IPS DF 19.7 (cell line): ENCODE measurements around the gene ZNF860.
"Not testable (repeated sequence)": the region's sequence is repeated elsewhere in the genome, so short reads cannot be mapped to it uniquely, and the experiment has no call there.

Experiments used
- DNase-seq: peaks from one replicate; pipeline ENCODE4 v3.0.0-alpha.2; 2013; ENCODE audit warnings: low read depth, low spot score

The ZNF860 gene

GRCh38 chr3:31996195-31996594, 14.6 kb downstream of the ZNF860 start:
- no peak for DNase-seq

DNA sequence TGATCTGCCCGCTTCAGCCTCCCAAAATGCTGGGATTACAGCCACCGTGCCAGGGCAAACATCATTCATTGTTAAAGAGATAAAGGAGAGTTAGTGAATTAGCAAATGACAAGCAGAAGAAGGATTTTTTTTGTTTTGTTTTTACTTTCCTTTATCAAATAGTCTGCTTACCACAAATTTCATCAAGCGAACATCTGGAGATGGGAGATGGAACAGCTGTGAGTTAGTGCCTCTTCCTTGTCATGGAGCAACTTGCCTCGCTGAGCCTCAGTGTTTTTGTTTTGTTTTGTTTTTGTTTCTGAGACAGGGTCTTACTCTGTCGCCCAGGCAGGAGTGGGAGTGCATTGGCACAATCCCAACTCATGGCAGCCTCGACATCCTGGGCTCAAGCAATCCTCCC, 15.9 kb downstream of the ZNF860 start:
- DNase-seq = no peak

DNA sequence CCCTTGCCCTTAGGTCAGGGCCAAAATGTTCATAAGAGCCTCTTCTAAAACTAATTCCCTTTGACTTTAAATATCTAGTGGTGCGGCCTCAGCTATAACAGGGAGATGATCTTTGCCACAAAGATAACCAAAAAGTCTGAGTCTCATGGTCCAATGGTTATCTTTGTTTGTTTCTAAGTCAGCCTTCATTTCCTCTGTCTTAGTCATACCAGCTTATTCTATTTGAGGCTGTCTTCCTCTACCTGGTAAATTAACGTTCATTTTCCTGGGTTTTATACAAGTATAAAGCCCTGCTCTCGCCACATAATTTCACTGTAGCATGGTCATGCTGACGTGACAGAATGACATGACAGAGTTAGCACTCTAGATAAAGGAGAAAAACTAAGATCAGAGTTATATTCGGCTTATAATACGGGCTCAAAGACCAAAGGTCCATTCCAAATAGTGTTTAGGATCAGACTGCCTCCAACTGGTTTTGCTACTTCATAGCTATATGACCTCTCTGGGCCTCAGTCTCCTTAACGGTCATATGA, 18.4 kb downstream of the ZNF860 start:
- DNase-seq = no peak

GRCh38 chr3:32000877-32001276, 19.3 kb downstream of the ZNF860 start:
- no peak for DNase-seq

GRCh38 chr3:32002561-32003368, 21.2 kb downstream of the ZNF860 start:
- no peak for DNase-seq

- DNase-seq = no peak
Observed at GRCh38 chr3:32003380-32003779, 21.8 kb downstream of the ZNF860 start.

- DNase-seq = no peak
Observed at GRCh38 chr3:32004113-32004765, 22.7 kb downstream of the ZNF860 start.

GRCh38 chr3:32009101-32009500, 27.6 kb downstream of the ZNF860 start:
- no peak for DNase-seq

DNA sequence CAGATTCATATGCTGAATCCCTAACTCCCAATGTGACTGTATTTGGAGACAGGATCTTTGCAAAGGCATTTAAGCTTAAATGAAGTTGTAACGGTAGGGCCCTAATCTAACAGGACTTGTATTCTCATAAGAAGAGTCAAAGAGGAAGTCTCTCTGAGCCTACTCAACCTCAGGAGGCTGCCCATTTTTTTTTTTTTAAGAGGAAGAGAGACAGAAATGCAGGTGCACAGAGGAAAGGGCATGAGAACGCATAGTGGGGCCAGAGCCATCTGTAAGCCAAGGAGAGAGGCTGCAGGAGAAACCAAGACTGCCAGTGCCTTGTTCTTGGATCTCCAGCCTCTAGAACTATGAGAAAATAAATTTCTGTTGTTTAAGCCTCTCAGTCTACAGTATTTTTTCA, 28.4 kb downstream of the ZNF860 start:
- no peak for DNase-seq

DNA sequence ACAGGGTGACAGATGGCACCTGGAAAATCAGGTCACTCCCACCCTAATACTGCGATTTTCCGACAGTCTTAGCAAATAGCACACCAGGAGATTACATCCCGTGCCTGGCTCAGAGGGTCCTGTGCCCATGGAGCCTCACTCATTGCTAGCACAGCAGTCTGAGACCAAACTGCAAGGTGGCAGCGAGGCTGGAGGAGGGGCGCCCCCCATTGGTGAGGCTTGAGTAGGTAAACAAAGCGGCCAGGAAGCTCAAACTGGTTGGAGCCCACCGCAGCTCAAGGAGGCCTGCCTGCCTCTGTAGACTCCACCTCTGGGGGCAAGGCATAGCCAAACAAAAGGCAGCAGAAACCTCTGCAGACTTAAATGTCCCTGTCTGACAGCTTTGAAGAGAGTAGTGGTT, 29.1 kb downstream of the ZNF860 start:
- DNase-seq = not testable (repeated sequence)

DNA sequence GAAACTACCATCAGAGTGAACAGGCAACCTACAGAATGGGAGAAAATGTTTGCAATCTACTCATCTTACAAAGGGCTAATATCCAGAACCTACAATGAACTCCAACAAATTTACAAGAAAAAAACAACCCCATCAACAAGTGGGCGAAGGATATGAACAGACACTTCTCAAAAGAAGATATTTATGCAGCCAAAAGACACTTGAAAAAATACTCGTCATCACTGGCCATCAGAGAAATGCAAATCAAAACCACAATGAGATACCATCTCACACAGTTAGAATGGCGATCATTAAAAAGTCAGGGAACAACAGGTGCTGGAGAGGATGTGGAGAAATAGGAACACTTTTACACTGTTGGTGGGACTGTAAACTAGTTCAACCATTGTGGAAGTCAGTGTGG, 34.1 kb downstream of the ZNF860 start:
- not testable (repeated sequence) for DNase-seq

- DNase-seq = no peak
Observed at GRCh38 chr3:32017286-32017685, 35.7 kb downstream of the ZNF860 start.

GRCh38 chr3:32018757-32019564, 37.4 kb downstream of the ZNF860 start:
- DNase-seq = no peak

DNA sequence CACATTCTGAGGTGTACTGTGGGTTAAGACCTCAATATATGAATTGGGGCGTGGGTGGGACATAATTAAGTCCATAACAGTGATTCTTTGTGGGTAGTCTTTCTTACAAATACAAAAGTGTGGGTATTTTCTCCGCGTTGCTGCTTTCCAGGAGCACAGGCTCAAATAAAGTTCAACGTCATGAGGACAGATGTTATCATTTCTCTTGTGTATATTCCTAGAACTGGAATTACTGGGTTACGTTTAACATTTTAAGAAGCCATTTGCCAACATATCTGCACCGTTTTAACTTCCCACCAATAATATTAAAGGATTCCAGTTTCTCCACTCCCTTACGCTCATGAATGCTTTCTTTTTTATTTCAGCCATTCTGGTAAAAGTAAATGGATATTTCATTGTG, 39.6 kb downstream of the ZNF860 start:
- no peak for DNase-seq

DNA sequence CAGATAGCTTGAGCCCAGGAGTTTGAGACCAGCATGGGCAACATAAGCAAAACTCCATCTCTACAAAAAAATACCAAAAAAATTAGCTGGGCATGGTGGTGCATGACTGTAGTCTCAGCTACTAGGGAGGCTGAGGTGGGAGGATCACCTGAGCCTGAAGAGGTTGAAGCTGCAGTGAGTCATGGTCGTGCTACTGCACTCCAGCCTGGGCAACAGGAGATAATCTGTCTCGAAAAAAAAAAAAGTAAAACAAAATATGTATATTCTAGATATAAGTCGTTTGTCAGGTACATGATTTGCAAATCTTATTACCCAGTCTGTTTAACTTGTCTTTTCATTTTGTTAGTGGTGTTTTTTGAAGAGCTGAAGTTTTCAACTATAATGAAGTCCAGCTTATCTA, 40.2 kb downstream of the ZNF860 start:
- no peak for DNase-seq

DNA sequence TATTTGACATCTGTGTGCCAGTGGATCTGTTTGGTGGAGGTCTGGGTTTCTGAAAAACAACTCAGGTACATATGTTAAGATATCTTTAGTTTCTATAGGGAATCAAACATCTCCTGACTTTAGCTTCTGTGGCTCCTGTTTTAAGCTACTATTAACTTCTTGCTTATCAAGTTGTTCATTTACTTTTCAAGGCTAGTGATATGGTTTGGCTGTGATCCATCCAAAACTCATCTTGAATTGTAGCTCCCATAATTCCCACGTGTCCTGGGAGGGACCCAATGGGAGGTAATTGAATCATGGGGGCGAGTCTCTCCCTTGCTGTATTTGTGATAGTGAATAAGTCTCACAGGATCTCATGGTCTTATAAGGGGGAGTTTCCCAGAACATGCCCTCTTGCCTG, 41.4 kb downstream of the ZNF860 start:
- no peak for DNase-seq

GRCh38 chr3:32026593-32026992, 45.0 kb downstream of the ZNF860 start:
- no peak for DNase-seq

DNA sequence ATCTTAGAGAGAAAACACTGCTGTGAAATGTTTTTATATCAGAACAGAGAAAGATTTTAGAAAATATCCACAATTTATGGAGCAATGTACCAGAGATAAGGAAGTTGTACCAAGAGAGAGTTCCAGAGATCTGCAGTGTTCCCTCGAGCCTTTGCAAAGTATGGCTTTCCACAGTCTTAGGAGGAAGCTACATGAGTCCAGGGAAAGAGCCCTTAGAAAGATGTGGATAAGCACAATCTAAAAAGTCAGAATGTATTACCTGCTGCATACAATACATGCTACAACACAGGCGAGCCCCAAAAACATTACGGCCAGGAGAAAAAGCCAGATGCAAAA, 56.4 kb downstream of the ZNF860 start:
- DNase-seq = no peak

GRCh38 chr3:32041316-32041715, 59.8 kb downstream of the ZNF860 start:
- no peak for DNase-seq
